Right renal cortex interstitium (tissue), 3 donors: Measurements from ENCODE around the gene ERC2. TPM values are rescaled to one million over a fixed set of nuclear protein-coding genes. Genes with fewer than 3 reads are reported as not detected.

Experiments used
- DNase-seq, 3 donors: peaks; one replicate each; pipeline ENCODE4 v3.0.0-alpha.2; 2013; ENCODE audit warnings: low read depth in 3 of 3, low spot score in 2 of 3
- polyA plus RNA-seq, 3 donors: library from polyadenylated mRNA; unstranded; fragments of 120-200 nt; gene quantifications; one replicate each; pipeline ENCODE4 v1.2.1, GENCODE V29; 2013; ENCODE audit not compliant: insufficient read length in 3 of 3

The ERC2 gene
- polyA plus RNA-seq, 3 donors: 3.5 to 4.0 (median 3.7) TPM

- DNase-seq: no peak
These were observed 508.7 kb downstream of the ERC2 start for GRCh38 chr3:55959471-55960080.

- no peak for DNase-seq
These were observed 509.7 kb downstream of the ERC2 start for GRCh38 chr3:55958605-55959004.

- no peak for DNase-seq
These were observed 512.3 kb downstream of the ERC2 start for GRCh38 chr3:55955891-55956477.

GRCh38 chr3:55951388-55951787 is 516.9 kb downstream of the ERC2 start:
- DNase-seq: peak in 1 of 3 donors; percentile 46

- DNase-seq: no peak
These were observed 520.9 kb downstream of the ERC2 start for GRCh38 chr3:55947406-55947805.

- DNase-seq: no peak
These were observed 521.6 kb downstream of the ERC2 start for GRCh38 chr3:55946574-55947160.

- DNase-seq: no peak
These were observed 525.4 kb downstream of the ERC2 start for GRCh38 chr3:55942868-55943267.

GRCh38 chr3:55939287-55939686 is 529.0 kb downstream of the ERC2 start:
- DNase-seq: no peak

- DNase-seq: no peak
These were observed 531.0 kb downstream of the ERC2 start for GRCh38 chr3:55937301-55937700.

- DNase-seq: no peak
These were observed 531.7 kb downstream of the ERC2 start for GRCh38 chr3:55936549-55937052.

GRCh38 chr3:55935241-55935640 is 533.0 kb downstream of the ERC2 start:
- no peak for DNase-seq

- no peak for DNase-seq
These were observed 533.5 kb downstream of the ERC2 start for GRCh38 chr3:55934771-55935170.

- no peak for DNase-seq
These were observed 539.0 kb downstream of the ERC2 start for GRCh38 chr3:55929154-55929869.

- DNase-seq: no peak
These were observed 544.6 kb downstream of the ERC2 start for GRCh38 chr3:55923626-55924025.

- DNase-seq: no peak
These were observed 545.1 kb downstream of the ERC2 start for GRCh38 chr3:55923207-55923606.

GRCh38 chr3:55912880-55913279 is 555.4 kb downstream of the ERC2 start:
- no peak for DNase-seq

- DNase-seq: no peak
These were observed 557.0 kb downstream of the ERC2 start for GRCh38 chr3:55911266-55911665.

GRCh38 chr3:55910543-55910942 is 557.7 kb downstream of the ERC2 start:
- no peak for DNase-seq

- no peak for DNase-seq
These were observed 558.9 kb downstream of the ERC2 start for GRCh38 chr3:55909373-55909772.

GRCh38 chr3:55907616-55908015 is 560.7 kb downstream of the ERC2 start:
- DNase-seq: no peak

- DNase-seq: no peak
These were observed 561.4 kb downstream of the ERC2 start for GRCh38 chr3:55906896-55907295.

- DNase-seq: no peak
These were observed 563.6 kb downstream of the ERC2 start for GRCh38 chr3:55904716-55905115.
